Measurements from ENCODE around the gene PSTPIP2. TPM values are rescaled to one million over a fixed set of nuclear protein-coding genes. Genes with fewer than 3 reads are reported as not detected.

Gene PSTPIP2
- polyA plus RNA-seq, 2 of the 4 experiments (the other 2 are of a cell fraction): 0.10 to 0.19 TPM

- Histone ChIP-seq H3K4me2 (0 out of 3 replicates have a peak overlapping the region, but pooled peaks have one; percentile 21), H3K9me3 (no peaks in the 10 kb centered on the region), H3K27ac (peak overlapping the region in 1 of 2 experiments; percentile 48; a peak in 1 of 6 replicates), H3K4me3 (no peak overlapping the region), H3K4me1 (peaks cover 5% of the 10 kb centered on the region; the same call in 1 of the 3 replicates)
- POLR2A ChIA-PET: no interaction called here
- no peak for TF ChIP-seq FOSL2 (IDR thresholded peaks at IDR 0.05)
- TF ChIP-seq FOSL2 (CRISPR knock-in tag; IDR thresholded peaks at IDR 0.05): peak; percentile 15; the same call in 1 of the 2 replicates
- TF ChIP-seq, protein P1, sequence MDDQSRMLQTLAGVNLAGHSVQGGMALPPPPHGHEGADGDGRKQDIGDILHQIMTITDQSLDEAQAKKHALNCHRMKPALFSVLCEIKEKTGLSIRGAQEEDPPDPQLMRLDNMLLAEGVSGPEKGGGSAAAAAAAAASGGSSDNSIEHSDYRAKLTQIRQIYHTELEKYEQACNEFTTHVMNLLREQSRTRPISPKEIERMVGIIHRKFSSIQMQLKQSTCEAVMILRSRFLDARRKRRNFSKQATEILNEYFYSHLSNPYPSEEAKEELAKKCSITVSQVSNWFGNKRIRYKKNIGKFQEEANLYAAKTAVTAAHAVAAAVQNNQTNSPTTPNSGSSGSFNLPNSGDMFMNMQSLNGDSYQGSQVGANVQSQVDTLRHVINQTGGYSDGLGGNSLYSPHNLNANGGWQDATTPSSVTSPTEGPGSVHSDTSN (IDR thresholded peaks at IDR 0.05): no peak
- CTCF ChIA-PET: interaction anchor here (1.5 kb wide), 2 partner anchors 20 to 119 kb away, joined by 3 to 4 read pairs; no protein-coding TSS in a partner anchor
- DNase-seq (ENCODE audit: low read depth in 1 of 2, low spot score in 1 of 2): peak in 1 of 2 experiments; percentile 1
- ATAC-seq: peak in 1 of 2 experiments; percentile 46; a peak in 1 of 6 replicates
- WGBS (ENCODE audit: missing lambda C conversion rate): 67% methylated on average over 7 of the region's 7 CpGs
- no peak for FAIRE-seq
Observed at GRCh38 chr18:45954070-45954934, 117.8 kb downstream of the PSTPIP2 start.

DNA sequence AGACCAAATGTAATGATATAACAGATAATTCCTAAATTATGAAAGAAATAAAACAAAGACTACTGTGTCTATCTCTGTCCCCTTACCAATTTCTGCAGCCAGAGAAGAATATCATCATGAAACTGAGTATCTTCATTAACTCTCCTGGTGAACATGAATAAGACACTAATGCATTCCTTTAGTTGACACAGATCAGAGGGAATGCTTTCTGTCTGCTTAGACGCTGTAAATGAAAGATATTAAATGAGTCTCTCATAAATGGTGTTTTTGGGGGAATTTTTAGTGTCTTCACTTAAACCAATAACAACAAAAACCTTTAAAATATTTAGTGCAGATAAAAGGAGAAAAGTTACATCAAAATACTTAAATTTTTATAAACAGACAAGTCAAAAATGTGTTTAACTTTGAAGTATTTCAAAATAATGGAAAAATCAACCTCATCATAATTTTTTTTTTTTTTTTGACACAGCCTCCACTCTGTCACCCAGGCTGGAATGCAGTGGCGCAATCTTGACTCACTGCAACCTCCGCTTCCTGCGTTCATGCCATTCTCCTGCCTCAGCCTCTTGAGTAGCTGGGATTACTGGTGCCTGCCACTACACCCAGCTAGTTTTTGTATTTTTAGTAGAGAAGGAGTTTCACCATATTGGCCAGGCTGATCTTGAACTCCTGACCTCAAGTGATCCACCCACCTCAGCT is 120.9 kb downstream of the PSTPIP2 start:
- no peaks in the 10 kb centered on the region for H3K9me3 ChIP-seq
- DNase-seq (ENCODE audit: low read depth in 1 of 2, low spot score in 1 of 2) (peak in 1 of 2 experiments; percentile 16), ATAC-seq (no peak), FAIRE-seq (no peak)
- H3K27ac ChIP-seq: no peak overlapping the region
- WGBS (ENCODE audit: missing lambda C conversion rate): 74% methylated on average over 4 of the region's 4 CpGs
- H3K4me3 ChIP-seq: no peak overlapping the region
- ChIA-PET POLR2A (no interaction called here), CTCF (no interaction called here)
- H3K4me1 ChIP-seq: peaks cover 5% of the 10 kb centered on the region; the same call in 1 of the 3 replicates
- TF ChIP-seq RCOR1 (IDR thresholded peaks at IDR 0.05; ENCODE audit: low read depth, low read length): no peak
- TF ChIP-seq CEBPB (IDR thresholded peaks at IDR 0.05): peak in 1 of 2 experiments; percentile 22; a peak in 1 of 4 replicates
- H3K4me2 ChIP-seq: no peak overlapping the region

GRCh38 chr18:45945669-45946068 is 126.4 kb downstream of the PSTPIP2 start:
- H3K9me3 ChIP-seq: no peaks in the 10 kb centered on the region
- DNase-seq (ENCODE audit: low read depth in 1 of 2, low spot score in 1 of 2): no peak
- H3K4me3 ChIP-seq: no peak overlapping the region
- ATAC-seq: no peak
- H3K4me2 ChIP-seq: no peak overlapping the region
- TF ChIP-seq PHF8 (IDR thresholded peaks at IDR 0.05; ENCODE audit: borderline replicate concordance, low read depth): no peak
- TF ChIP-seq, protein P2, sequence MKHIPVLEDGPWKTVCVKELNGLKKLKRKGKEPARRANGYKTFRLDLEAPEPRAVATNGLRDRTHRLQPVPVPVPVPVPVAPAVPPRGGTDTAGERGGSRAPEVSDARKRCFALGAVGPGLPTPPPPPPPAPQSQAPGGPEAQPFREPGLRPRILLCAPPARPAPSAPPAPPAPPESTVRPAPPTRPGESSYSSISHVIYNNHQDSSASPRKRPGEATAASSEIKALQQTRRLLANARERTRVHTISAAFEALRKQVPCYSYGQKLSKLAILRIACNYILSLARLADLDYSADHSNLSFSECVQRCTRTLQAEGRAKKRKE (CRISPR knock-in tag; IDR thresholded peaks at IDR 0.05; ENCODE audit: low read depth): no peak
- TF ChIP-seq, protein P3, sequence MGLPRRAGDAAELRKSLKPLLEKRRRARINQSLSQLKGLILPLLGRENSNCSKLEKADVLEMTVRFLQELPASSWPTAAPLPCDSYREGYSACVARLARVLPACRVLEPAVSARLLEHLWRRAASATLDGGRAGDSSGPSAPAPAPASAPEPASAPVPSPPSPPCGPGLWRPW (IDR thresholded peaks at IDR 0.05): no peak
- TF ChIP-seq KDM5A (IDR thresholded peaks at IDR 0.05): no peak
- no peak for TF ChIP-seq CBX2 (IDR thresholded peaks at IDR 0.05; ENCODE audit: borderline replicate concordance, low read depth)
- TF ChIP-seq ZSCAN20 (CRISPR knock-in tag; IDR thresholded peaks at IDR 0.05): no peak
- TF ChIP-seq FOSL2 (IDR thresholded peaks at IDR 0.05): no peak
- TF ChIP-seq FOSL2 (CRISPR knock-in tag; IDR thresholded peaks at IDR 0.05): no peak
- TF ChIP-seq CHD4 (IDR thresholded peaks at IDR 0.05; ENCODE audit: borderline replicate concordance): no peak
- TF ChIP-seq, protein P4, sequence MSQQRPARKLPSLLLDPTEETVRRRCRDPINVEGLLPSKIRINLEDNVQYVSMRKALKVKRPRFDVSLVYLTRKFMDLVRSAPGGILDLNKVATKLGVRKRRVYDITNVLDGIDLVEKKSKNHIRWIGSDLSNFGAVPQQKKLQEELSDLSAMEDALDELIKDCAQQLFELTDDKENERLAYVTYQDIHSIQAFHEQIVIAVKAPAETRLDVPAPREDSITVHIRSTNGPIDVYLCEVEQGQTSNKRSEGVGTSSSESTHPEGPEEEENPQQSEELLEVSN (IDR thresholded peaks at IDR 0.05; ENCODE audit: borderline replicate concordance, low read depth): no peak
- TF ChIP-seq, protein P1 (IDR thresholded peaks at IDR 0.05): no peak
- no peak for TF ChIP-seq ELK1 (IDR thresholded peaks at IDR 0.05; ENCODE audit: low read depth, low read length)
- no peak for TF ChIP-seq CTCF (IDR thresholded peaks at IDR 0.05)
- no peak for TF ChIP-seq POLR2A (IDR thresholded peaks at IDR 0.05; ENCODE audit: low read length)
- no peaks in the 10 kb centered on the region for H3K4me1 ChIP-seq
- 81% methylated on average over 5 of the region's 5 CpGs for WGBS (ENCODE audit: missing lambda C conversion rate)
- FAIRE-seq: no peak
- CTCF ChIA-PET: interaction anchor here (1.4 to 1.5 kb wide), 2 partner anchors 65 to 208 kb away, joined by 3 read pairs; no protein-coding TSS in a partner anchor
- POLR2A ChIA-PET: no interaction called here
- no peak overlapping the region for H3K27ac ChIP-seq
